SJSA1 (cell line): ENCODE data around the gene FOXR1. TPM values are rescaled to one million over a fixed set of nuclear protein-coding genes. Genes with fewer than 3 reads are reported as not detected.

Source experiments
- DNase-seq, 2 experiments: peaks; one replicate each; pipeline ENCODE4 v3.0.0-alpha.2; 2015 to 2020; ENCODE audit warnings: low spot score in 2 of 2, low read depth in 1 of 2
- H3K27ac ChIP-seq: fragments of 250-450 bp; sonication (Bioruptor Pico); 2 replicates; pipeline ENCODE4 v1.5.1; 2020; ENCODE audit warnings: mild to moderate bottlenecking, moderate library complexity
- H3K27me3 ChIP-seq: fragments of 250-450 bp; sonication (Bioruptor Pico); replicated peaks from 2 replicates; pipeline ENCODE4 v1.5.1; 2020; ENCODE audit warnings: mild to moderate bottlenecking, moderate library complexity
- H3K36me3 ChIP-seq: fragments of 250-450 bp; sonication (Bioruptor Pico); 2 replicates; pipeline ENCODE4 v1.5.1; 2020; ENCODE audit warnings: mild to moderate bottlenecking
- H3K4me1 ChIP-seq: fragments of 250-450 bp; sonication (Bioruptor Pico); replicated peaks from 2 replicates; pipeline ENCODE4 v1.6.1; 2021; ENCODE audit warnings: mild to moderate bottlenecking
- H3K4me3 ChIP-seq: fragments of 250-450 bp; sonication (Bioruptor Pico); 2 replicates; pipeline ENCODE4 v1.5.1; 2020; ENCODE audit warnings: mild to moderate bottlenecking
- H3K9me3 ChIP-seq: fragments of 250-450 bp; sonication (Bioruptor Pico); replicated peaks from 2 replicates; pipeline ENCODE4 v1.5.1; 2020; ENCODE audit warnings: mild to moderate bottlenecking
- total RNA-seq: library from RNA; depleted of rRNA; stranded (reverse); fragments of >200 nt; shearing (Covaris generic); gene quantifications from 2 replicates; pipeline ENCODE4 v1.2.3, GENCODE V29; 2014; rRNA removed

The FOXR1 gene
- total RNA-seq = not detected in 2 replicates

DNA sequence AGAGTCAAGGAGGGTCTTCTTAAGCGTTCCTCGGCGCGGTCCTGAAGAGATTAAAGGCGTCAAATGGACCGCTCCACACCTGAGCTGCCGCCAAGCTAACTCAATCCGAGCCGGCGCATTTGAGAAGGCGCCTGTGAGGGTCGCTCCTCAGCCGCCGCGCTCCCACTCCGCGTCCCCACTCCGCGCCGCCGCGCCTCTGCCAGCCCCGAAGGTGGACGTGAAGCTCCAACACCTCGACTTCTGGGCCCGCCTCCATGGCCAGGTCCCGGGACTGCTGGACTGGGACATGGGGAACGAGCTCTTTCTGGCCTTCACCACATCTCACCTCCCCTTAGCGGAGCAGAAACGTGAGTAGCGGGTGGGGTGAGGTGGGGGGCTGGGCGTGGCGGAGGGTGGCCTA lies at the start of gene FOXR1:
FOXR1 (plus strand) TSS at position 116 of the 400 bp plus-strand sequence; CDS start at position 287, 171 bp downstream.
- no peak within 1 kb of the TSS for H3K4me3 ChIP-seq
- H3K27ac ChIP-seq = no peak within 1 kb of the TSS
- no peaks in the 10 kb centered on the region for H3K36me3 ChIP-seq
- H3K9me3 ChIP-seq = no peaks in the 10 kb centered on the region
- no peaks in the 10 kb centered on the region for H3K27me3 ChIP-seq
- no peak for DNase-seq
- no peaks in the 10 kb centered on the region for H3K4me1 ChIP-seq

DNA sequence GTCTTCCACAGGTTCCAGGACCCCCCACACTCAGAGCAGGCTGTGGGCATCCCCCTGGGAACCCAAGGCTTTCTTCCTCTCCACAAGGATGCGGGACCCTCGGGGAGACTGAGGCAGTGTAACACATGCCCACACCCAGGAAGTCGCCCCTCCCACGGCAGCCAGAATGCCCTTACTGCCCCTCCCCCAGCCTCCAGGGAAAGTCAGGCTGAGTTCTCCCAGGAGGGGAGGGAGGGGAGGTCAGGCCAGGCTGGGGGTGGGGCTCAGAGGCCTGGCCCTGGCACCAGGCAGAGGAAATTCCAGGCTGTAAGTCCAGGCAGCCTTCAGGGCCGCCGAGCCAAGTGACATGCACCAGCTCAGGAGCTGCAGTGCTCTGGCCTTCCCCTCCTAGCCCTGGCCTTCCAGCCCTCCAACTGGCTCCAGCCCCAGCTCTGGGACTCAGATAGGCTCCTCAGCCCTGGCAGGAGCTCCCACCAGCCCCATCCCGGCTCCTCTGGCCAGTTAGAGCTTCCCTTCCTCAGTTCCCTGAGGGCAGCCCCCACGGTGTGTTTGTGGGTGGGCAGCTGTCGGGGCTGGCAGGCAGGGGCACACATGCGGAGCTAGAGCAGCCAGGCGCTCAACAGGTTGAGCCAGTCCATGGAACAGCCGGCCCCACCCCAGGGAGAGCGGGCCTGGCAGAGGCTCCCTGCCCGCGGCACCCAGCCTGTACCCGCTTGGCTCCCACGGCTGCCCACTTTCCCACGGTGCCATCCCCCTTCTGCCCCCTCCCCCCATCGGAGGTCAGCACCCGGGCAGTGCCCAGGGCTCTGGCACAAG lies 49.4 kb upstream of the FOXR1 start:
- peak overlapping the region; percentile 8; the same call in 1 of the 2 replicates for H3K4me3 ChIP-seq
- peaks cover 5% of the 10 kb centered on the region; the same call in 1 of the 2 replicates for H3K36me3 ChIP-seq
- H3K9me3 ChIP-seq = no peaks in the 10 kb centered on the region
- peaks cover 78% of the 10 kb centered on the region for H3K4me1 ChIP-seq
- H3K27me3 ChIP-seq = no peaks in the 10 kb centered on the region
- DNase-seq = peak in 1 of 2 experiments; percentile 59
- no peak overlapping the region for H3K27ac ChIP-seq

- H3K36me3 ChIP-seq = no peaks in the 10 kb centered on the region; the same call in 1 of the 2 replicates
- peaks cover 75% of the 10 kb centered on the region for H3K4me1 ChIP-seq
- peak overlapping the region; percentile 56; the same call in 1 of the 2 replicates for H3K4me3 ChIP-seq
- H3K27ac ChIP-seq = no peak overlapping the region
- no peaks in the 10 kb centered on the region for H3K9me3 ChIP-seq
- no peaks in the 10 kb centered on the region for H3K27me3 ChIP-seq
- DNase-seq = no peak
Measured at GRCh38 chr11:118922745-118923627, 48.6 kb upstream of the FOXR1 start.

DNA sequence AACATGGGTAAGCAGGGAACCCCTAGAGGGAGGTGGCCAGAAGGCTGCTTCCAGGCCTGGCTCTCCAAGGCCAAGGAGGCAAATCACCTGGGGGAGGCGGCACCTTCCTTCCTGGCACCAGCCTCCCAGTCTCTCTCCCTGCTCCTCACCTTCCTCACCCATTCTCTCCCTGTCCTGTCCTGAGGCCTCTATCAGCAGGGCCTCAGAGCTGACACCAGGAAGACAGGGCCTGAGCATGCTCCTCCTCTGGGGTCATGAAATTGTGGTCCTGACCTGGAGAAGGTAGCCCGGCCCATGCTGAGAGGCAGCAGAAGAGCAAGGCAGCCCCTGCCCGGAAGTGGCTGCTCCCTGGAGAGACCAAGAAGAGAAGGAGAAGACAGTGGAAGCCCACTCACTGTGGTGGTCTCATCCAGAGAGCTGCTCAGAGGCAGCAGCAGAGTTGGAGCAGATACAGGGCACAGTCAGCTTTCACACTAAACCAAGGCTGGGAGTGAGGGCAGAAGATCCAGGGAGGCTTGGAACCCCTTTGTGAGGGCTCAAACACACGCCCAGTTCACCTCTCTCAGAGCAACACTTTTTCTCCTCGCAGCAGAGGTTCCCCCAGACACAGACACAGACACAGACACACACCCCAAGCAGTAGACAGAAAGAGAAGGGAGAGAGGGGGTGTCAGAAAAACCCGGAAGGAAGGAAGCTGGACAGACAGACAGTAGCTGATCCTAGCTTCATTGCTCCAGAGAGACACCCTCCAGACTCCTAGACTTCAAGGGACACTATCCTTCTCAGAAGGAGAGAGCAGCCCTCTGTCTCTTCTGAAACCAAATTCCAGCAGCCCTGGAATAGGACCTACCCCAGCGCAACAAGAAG lies 47.6 kb upstream of the FOXR1 start:
- no peaks in the 10 kb centered on the region for H3K9me3 ChIP-seq
- no peak for DNase-seq
- no peak overlapping the region for H3K27ac ChIP-seq
- H3K4me3 ChIP-seq = peak overlapping the region; percentile 56
- no peaks in the 10 kb centered on the region for H3K27me3 ChIP-seq
- peaks cover 75% of the 10 kb centered on the region for H3K4me1 ChIP-seq
- no peaks in the 10 kb centered on the region for H3K36me3 ChIP-seq

DNA sequence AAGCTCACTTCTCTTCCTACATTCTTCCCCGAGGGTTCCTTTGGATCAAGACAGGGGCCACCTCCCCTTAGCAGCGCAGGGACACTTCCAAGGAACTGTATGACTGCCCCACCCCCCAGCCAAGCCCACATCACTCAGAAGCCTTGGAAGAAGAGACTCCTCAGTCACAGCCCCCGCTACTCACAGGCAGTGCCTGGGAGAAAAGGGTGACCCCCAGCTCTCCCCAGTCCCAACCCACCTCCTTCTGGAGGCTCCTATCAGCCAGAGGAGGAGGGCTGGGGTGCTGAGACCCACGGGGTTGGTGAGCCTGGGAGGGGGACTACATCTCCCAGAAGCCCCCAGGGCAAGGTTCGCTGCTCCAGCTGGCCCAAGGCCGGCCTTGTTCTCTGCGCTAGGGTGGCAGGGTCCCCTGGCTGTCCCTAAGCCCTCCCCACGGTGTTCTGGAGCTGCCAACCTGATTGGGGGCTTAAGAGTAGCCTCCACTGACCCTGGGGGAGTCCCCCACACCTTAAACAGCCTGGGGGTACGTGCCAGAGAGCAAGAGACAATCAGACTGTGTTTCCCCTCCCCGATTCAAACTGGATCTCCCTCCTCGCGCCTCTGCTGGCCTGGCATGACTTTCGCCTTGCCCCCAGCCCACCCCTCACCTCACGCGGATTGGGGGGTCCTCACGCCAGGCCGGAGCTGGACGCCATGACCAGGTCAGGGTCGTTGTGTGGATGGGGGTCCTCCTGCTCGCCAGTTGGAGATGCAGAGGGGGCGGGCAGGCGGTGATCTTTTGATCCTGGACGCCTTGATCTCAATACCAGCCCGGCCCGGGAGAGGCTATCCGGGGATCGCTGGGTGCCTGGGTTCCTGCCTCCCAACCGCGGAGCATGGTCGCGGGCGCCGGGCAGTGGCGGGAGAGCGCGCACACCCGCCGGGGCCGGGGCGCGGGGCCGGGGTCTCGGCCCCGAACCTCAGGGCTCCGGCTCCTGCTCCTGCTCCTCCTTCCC lies 46.7 kb upstream of the FOXR1 start:
- H3K36me3 ChIP-seq = no peaks in the 10 kb centered on the region
- peak in 1 of 2 experiments; percentile 46 for DNase-seq
- H3K27me3 ChIP-seq = no peaks in the 10 kb centered on the region
- H3K27ac ChIP-seq = no peak overlapping the region; the same call in 1 of the 2 replicates
- H3K4me1 ChIP-seq = peaks cover 70% of the 10 kb centered on the region
- no peaks in the 10 kb centered on the region for H3K9me3 ChIP-seq
- H3K4me3 ChIP-seq = peak overlapping the region; percentile 56

DNA sequence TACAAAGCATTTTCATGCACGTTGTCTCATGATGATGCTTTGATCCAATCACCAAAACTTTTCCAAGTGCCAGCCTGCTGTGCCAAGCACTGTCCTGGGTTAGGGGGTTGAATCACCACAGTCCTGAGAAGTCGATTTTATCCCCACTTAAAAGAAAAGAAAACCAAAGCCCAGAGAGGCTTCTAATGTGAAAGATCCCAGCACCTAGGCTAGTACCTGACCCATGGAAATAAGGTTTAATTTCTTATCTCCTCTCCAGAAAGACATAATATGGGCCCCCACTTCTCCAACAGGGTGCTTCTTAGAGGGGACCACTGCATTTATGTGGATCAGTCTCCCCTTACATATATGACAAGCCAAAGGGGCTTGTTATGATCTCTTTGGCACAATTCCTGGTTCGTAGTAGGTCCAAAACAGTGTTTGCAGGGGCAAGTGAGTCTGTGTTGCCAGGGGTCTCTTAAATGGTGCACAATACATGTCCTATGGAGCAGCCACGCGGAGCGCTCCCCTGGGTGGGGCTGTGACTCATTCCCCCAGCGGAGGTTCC lies 43.9 kb upstream of the FOXR1 start:
- Histone ChIP-seq H3K27ac (no peak overlapping the region), H3K4me1 (peaks cover 49% of the 10 kb centered on the region), H3K27me3 (no peaks in the 10 kb centered on the region), H3K9me3 (no peaks in the 10 kb centered on the region), H3K4me3 (no peak overlapping the region; the same call in 1 of the 2 replicates), H3K36me3 (no peaks in the 10 kb centered on the region)
- no peak for DNase-seq

GRCh38 chr11:118928101-118928869 lies 43.3 kb upstream of the FOXR1 start:
- peak overlapping the region; percentile 28; the same call in 1 of the 2 replicates for H3K27ac ChIP-seq
- no peaks in the 10 kb centered on the region for H3K9me3 ChIP-seq
- H3K36me3 ChIP-seq = no peaks in the 10 kb centered on the region
- peaks cover 43% of the 10 kb centered on the region for H3K4me1 ChIP-seq
- DNase-seq = peak; percentile 77 to 81
- peak overlapping the region; percentile 49 for H3K4me3 ChIP-seq
- no peaks in the 10 kb centered on the region for H3K27me3 ChIP-seq

DNA sequence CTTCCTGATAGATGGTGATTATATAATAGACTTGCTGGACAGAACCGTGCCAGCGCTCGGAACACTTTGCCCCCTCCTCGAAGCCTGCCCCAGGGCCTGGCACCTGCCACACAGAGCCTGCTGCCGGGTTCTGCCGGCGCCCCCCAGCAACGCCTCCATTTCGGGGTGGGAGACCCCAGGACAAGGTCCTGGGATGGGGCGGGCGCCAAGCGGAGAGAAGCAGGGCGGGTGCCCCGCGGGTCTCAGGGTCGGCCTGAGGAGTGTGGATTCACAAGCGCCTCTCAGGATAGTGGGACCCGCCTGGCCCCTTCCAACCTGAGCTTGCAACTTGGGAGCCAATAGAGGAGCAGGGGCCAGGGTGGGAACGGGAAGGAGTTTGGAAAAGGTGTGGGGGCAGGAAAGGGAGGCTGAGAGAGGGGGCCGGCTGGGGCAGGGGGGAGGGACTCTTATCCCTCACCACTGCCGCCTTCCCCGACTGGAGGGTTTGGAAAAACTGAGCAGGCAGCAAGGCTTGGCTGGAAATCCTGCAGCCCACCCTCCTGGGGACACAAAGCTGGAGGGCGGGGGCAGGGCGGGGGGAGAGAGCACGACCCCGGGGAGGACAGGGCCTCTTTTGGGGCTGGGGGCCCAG lies 42.6 kb upstream of the FOXR1 start:
- Histone ChIP-seq H3K27me3 (no peaks in the 10 kb centered on the region), H3K4me3 (peak overlapping the region; percentile 49), H3K27ac (peak overlapping the region; percentile 28; the same call in 1 of the 2 replicates), H3K9me3 (no peaks in the 10 kb centered on the region), H3K4me1 (peaks cover 36% of the 10 kb centered on the region), H3K36me3 (no peaks in the 10 kb centered on the region)
- peak in 1 of 2 experiments; percentile 75 for DNase-seq

GRCh38 chr11:118929501-118930093 lies 42.0 kb upstream of the FOXR1 start:
- Histone ChIP-seq H3K27me3 (no peaks in the 10 kb centered on the region), H3K9me3 (no peaks in the 10 kb centered on the region), H3K4me1 (peaks cover 30% of the 10 kb centered on the region), H3K27ac (no peak overlapping the region), H3K36me3 (no peaks in the 10 kb centered on the region), H3K4me3 (peak overlapping the region; percentile 49)
- peak; percentile 44 to 76 for DNase-seq

DNA sequence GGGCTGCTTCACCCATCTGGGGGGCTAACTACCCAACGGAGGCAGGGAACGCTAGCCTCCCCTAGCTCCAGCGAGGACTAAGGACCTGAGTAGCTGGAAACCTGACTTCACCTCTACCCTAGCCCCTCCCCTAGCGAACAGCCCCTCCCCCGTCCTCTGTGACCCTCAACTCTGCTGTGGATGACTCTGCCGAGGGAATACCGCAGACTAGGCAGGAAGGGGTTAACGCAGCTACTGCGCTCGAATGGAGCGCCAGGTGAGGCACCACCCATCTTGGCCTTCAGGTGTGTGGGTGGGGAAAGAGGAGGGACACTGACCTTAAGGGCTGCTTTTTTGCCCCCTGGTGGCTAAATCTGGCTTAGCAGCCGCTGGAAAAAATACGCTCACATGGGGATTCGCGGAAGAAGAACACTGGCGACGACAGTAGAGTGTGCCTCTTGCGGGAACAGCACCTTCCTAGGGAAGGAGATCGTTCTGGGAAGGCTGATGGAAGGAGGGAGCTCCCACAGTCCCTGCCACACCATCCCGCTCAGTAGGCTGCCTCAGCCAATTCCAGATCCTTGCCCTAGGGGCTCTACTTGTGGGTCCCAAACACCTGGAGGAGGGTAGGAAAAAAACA lies 41.4 kb upstream of the FOXR1 start:
- Histone ChIP-seq H3K27ac (no peak overlapping the region), H3K4me3 (peak overlapping the region; percentile 49), H3K4me1 (peaks cover 28% of the 10 kb centered on the region), H3K27me3 (no peaks in the 10 kb centered on the region), H3K36me3 (no peaks in the 10 kb centered on the region), H3K9me3 (no peaks in the 10 kb centered on the region)
- peak; percentile 54 to 56 for DNase-seq
